AG10803 (cell line): ENCODE results near the gene EFL1.

Source experiments
- DNase-seq: peaks from one replicate; pipeline ENCODE4 v3.0.0; 2010; ENCODE audit warnings: low read depth
- H3K4me3 ChIP-seq: 2 replicates; pipeline ENCODE4 v1.5.1; 2011; ENCODE audit warnings: mild to moderate bottlenecking, low read length, control low read depth
- TF ChIP-seq, protein P1 (sequence below): conservative IDR thresholded peaks from 2 replicates; pipeline ENCODE4 v1.5.1; 2011; ENCODE audit warnings: mild to moderate bottlenecking, low read length, control low read depth, inconsistent platforms

The EFL1 gene

DNA sequence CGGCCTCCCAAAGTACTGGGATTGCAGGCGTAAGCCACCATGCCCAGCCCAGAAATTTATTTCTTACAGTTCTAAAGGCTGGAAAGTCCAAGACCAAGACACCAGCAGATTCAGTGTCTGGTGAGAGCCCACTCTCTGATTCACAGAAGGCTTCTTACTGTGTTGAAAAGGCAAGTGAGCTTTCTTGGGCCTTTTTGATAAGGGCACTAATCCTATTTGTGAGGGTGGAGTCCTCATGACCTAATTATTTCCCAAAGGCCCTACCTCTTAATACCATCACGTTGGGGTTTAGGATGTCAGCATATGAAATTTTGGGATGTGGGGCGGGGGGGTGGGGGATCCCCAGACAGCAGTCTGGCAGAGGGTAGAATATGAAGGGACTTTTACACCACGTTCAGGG lies 169.2 kb downstream of the EFL1 start:
- TF ChIP-seq, protein P1, sequence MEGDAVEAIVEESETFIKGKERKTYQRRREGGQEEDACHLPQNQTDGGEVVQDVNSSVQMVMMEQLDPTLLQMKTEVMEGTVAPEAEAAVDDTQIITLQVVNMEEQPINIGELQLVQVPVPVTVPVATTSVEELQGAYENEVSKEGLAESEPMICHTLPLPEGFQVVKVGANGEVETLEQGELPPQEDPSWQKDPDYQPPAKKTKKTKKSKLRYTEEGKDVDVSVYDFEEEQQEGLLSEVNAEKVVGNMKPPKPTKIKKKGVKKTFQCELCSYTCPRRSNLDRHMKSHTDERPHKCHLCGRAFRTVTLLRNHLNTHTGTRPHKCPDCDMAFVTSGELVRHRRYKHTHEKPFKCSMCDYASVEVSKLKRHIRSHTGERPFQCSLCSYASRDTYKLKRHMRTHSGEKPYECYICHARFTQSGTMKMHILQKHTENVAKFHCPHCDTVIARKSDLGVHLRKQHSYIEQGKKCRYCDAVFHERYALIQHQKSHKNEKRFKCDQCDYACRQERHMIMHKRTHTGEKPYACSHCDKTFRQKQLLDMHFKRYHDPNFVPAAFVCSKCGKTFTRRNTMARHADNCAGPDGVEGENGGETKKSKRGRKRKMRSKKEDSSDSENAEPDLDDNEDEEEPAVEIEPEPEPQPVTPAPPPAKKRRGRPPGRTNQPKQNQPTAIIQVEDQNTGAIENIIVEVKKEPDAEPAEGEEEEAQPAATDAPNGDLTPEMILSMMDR, result no peak
- H3K4me3 ChIP-seq, result no peak overlapping the region
- no peak for DNase-seq

DNA sequence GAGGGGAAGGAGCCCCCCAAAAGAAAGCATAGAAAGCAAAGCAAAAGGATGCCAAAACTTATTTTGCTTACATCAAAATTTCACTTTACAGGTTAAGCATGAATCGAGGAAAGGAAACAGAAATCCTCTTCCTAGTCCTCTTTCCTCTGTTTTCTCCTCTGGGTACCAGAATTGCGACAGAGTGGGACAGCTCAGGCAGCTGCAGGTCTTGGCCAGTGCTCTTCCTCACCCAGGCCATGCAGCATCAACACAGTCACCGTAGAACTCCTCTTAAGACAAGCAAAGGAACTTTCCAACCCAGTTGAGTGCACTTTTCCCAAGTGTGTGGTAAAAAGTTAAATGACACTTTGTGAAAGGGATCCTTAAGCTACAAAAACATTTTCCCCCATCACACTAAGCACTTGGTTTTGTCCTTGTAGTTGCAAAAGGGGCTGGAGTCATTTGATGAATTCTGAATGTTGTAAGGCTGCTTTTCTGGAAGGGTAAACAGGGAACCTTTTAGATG lies 170.8 kb downstream of the EFL1 start:
- no peak for DNase-seq
- no peak overlapping the region for H3K4me3 ChIP-seq
- TF ChIP-seq, protein P1, result no peak

DNA sequence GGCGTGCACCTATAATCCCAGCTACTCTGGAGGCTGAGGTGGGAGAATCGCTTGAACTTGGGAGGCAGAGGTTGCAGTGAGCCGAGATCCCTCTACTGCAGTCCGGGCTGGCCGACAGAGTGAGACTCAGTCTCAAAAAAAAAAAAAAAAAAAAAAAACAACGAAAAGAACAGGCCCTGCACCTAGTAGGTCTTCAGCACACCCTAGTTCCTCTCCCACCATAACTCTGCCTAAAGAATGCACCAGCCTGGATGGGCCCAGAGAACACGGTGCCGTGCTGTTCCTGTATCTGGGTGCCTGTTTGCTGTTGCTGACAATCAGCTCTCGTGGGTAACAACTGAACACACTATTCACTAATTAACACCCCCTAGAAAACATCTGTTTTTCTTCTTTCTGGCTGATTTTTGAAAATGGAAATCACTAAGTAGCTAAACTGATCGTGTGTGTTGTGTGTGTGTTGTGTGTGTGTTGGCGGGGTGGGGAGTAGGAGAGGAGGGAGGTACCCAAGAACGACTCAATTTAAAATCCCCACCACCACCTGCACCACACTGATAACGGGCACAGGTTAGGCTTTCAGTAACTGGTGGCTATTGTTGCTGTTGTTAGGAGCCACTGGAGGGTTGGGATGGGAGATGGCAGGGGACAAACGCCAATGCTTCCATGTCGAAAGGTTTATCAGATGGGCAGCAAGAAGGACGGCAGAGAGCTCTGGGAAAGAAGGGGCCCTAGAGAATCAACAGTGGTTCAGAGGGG lies 176.1 kb downstream of the EFL1 start:
- DNase-seq, result no peak
- no peak overlapping the region for H3K4me3 ChIP-seq
- TF ChIP-seq, protein P1, result no peak

DNA sequence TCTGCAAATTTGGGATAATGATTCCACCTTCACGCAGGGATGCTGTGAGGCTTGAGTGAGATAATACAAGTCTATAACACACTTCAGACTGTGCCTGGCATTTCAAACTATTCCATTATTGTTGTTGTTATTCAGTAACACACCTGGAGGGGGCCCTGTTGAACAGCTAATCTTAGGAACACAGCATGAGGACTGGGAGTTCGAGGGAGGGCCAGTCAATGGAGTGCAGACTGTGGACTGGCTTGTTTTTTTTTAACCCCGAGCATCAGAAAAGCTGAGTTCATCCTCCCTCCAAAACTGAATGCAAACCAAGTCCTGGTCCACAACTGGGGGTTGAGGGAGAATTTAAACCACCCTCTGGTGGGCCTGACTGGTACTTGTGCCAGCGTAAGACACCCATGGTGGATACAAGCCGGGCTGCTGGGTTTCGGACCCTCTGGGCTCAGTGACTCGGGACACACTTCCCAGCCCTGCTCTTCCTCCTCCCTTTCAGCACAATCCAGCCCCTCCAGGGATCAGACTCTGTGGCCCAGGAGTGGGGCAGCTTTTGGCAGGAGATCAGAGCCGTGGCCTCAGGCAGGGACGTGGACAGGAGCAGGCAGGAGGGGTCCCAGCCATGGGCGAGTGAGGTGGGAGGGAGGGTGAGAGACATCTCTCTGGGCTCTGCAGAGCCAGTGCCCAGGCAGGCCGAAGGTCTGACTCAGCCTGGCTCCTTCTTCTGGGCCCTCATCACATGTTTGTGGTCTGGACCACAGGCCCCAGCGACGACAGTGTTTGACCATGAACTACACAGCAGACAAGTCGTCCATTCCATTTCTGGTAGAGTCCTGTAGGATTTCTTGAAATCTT lies 180.4 kb downstream of the EFL1 start:
- DNase-seq, result peak; percentile 95
- no peak overlapping the region for H3K4me3 ChIP-seq
- TF ChIP-seq, protein P1, result peak; percentile 39

DNA sequence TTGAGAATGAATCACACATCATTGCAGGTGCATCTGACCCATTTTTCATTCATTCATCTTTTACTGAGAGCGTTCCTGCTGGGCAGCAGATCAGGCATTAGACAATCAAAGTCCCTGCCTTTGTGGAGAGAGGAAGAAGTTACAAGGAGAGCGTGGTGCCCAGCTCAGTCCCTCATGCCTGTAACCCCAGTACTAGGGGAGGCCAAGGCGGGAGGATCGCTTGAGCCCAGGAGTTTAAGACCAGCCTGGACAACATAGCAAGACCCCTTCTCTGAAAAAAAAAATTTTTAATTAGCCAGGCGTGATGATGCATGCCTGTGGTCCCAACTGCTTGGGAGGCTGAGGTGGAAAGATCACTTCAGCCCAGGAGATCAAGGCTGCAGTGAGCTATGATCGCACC lies 181.8 kb downstream of the EFL1 start:
- DNase-seq, result no peak
- TF ChIP-seq, protein P1, result no peak
- no peak overlapping the region for H3K4me3 ChIP-seq
